Tibial nerve (tissue), 4 donors: ENCODE measurements around the gene PTGIS.

ENCODE experiments used
- CTCF ChIP-seq, 5 experiments: fragments of 200-600 bp in 3 of 5; fragments of 450-650 bp in 2 of 5; sonication (generic) in 3 of 5; IDR thresholded peaks; one replicate each; pipeline ENCODE4 v1.5.1; 2016 to 2019; ENCODE audit warnings: antibody characterized with exemption in 5 of 5, mild to moderate bottlenecking in 3 of 5, moderate library complexity in 2 of 5
- EP300 ChIP-seq, 2 donors: sonication (generic); formaldehyde crosslinking; IDR thresholded peaks; one replicate each; pipeline ENCODE4 v1.6.1; 2017; ENCODE audit warnings: antibody characterized with exemption in 2 of 2, mild to moderate bottlenecking in 1 of 2
- POLR2A ChIP-seq, 2 donors: fragments of 450-650 bp; IDR thresholded peaks; one replicate each; pipeline ENCODE4 v1.6.1; 2017; ENCODE audit warnings: antibody characterized with exemption in 2 of 2, mild to moderate bottlenecking in 2 of 2, moderate library complexity in 2 of 2

DNA sequence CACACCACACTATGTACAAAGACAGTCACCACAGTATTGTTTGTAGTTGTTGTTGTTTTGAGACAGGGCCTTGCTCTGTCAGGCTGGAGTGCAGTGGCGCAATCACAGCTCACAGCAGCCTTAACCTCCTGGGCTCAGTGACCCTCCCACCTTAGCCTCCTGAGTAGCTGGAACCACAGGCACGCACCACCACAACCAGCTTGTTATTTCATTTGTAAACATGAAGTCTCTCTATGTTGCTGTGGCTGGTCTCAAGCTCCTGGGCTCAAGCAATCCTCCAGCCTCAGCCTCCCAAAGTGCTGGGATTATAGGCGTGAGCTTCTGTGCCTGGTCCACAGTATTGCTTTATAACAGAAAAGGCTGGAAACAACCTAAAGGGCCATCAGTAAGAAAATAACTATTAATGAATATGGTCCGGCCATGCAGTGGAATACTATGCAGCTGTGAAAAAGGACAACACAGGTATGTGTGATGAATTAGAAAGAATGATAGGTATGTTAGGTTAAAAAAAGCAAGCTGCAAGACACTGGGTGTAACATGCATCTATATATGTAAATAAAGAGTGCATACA, 30.0 kb upstream of the PTGIS start:
- TF ChIP-seq CTCF (IDR thresholded peaks at IDR 0.05) = no peak
- no peak for TF ChIP-seq POLR2A (IDR thresholded peaks at IDR 0.05)
- no peak for TF ChIP-seq EP300 (IDR thresholded peaks at IDR 0.05)
